ENCODE data around the gene POLR1C.
"Not testable (repeated sequence)": the region's sequence is repeated elsewhere in the genome, so short reads cannot be mapped to it uniquely, and the experiment has no call there.

The POLR1C gene

DNA sequence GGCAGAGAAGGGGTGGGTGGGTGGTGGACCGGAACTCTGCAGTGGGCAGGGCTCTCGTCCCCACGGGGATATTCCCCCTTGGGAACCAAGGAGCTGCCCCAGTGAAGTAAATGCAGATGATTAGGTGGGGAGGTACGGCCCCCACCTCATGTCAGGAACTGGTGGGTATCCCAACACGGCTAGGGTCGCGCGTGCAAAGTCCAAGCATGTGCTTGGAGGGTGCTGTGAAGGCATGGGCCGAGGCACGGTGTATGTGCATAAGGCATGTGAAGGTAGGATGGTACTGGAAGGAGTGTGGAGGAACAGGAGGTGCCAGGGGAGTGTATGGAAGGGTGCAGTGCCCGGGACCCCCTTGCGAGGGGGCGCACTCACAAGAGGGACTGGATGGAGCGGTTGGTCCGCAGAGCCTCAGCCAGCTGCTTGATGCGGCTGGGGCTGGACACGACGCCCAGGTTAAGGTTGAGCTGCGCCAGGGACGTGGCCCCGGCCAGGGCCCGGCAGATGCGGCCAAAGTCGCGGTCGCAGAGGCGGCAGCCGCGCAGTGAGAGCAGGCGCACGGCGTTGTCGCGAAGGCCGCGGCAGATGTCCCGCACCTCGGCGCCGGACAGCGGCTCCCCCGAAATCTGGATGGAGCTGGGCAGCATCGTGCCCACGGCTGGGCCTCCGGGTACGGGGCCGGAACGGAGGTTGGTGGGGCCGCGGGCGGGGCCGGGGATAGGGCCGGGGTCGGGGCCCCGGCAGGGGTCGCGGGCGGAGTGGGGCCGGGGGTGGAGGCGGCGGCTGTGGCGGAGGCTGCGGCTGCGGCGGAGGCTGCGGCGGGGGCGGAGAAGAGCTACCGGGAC lies 7.5 kb upstream of the POLR1C start:
- DNase-seq (ENCODE audit: insufficient read length, low spot score) = no peak
- peak; percentile 51 for FAIRE-seq

DNA sequence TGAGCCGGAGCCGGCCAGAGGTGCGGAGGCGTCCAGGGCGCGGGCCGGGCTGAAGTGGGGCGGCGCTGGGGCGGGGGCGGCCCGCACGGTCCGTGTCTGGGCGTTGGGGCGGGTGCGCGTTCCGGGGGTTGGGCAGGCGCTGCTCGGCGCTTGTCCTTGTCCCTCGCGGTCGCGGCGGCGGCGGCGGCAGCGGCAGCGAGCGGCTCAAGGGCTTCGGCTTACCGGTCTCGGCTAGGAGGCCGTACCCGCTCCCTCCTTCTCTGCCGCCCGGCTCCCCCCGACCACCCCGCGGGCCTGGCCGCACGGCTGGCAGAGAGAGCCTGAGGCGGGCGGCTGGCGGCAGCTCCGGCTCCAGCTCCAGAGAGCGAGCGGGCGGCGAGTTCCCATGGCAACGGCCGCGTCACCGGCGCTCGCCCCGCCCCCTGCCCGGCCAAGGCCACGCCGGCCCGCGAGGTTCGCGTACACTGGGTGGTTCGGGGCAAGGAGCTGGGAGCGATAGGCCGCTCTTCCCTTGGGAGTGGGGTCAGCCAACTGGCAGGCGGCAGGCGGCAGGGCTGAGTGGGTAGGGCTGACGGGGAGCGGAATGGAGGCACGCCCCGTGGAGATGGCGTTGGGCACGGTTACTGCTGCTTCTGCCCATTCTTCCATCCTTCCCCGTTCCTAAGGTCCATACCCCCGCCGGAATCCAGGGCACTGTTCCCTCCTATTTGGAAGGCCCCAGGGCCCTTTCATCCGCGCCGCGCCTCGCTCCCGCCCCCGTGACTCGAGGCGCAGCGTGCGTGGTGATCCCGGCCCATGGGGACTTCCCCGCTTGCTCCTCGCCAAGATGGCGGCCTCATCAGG lies 6.7 kb upstream of the POLR1C start, which contains the start of gene LRRC73:
LRRC73 (minus strand) TSS at position 363 of the 843 bp plus-strand sequence. CDS start 561 bp downstream, outside the sequence.
- FAIRE-seq = peak; percentile 96
- DNase-seq (ENCODE audit: insufficient read length, low spot score) = peak; percentile 80

DNA sequence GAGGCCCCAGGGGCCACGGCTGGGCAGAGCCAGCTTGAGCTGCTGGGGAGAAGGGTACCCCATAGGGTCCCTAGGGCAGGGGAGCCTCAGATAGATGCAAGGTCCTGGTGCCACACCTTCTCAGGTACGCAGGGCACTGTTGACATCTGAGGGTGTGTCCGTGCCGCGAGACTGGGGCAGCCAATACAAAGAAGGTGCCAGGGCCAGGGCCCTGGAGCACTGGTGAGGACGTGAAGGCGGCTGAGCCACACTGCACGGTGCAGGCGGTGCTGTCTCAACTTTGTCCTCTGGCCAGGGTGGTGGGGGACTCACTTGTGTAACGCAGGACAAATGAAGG lies 6.1 kb upstream of the POLR1C start:
- FAIRE-seq (no peak), DNase-seq (ENCODE audit: insufficient read length, low spot score) (no peak)

DNA sequence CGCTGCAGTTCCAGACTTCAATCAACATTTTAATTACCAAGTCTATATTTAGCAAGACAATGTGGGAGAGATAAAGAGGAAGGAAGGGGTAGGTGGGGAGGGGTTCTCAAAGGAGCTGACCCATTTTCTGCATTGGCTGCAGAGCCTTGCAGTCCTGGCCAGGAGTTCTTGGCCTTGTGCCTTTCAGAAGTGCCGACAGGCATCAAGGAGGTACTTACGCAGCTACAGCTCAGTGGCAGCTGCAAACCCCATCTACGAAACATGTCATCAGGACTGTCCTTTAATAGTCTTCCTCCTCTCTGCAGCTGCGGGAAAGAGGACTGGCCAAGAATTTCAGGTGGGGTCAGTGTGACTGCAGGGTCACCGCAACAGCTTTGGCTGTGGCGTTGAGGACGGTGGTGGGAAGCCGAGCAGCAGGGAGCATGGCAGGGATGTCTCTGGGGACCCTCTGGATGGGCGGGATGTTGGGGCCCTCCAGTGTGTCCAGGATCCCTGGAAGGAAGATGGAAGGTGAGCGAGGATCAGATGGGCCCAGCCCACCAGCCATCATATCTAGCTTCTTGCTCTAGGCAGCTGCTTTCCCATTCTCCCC lies 5.0 kb upstream of the POLR1C start:
- FAIRE-seq (no peak), DNase-seq (ENCODE audit: insufficient read length, low spot score) (no peak)

DNA sequence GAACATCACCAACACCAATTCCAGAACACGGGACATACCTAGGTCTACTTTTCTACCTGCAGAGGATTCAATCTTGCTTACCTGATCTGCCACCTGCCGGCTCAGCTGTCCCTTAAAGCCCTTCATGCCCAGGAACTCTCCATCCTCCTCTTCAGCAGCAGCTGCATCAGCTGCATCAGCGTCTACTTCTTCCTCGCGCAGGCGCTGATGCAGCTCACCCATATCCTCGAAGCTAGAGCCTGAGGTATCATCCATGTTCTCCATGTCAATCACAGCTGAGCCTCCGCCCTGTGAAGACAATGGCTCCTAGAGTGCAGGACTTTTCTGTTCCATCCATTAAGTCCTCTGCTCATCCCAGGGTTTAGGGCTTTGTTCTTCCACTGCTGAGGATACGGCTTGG lies 1.1 kb upstream of the POLR1C start:
- FAIRE-seq (no peak), DNase-seq (ENCODE audit: insufficient read length, low spot score) (no peak)

DNA sequence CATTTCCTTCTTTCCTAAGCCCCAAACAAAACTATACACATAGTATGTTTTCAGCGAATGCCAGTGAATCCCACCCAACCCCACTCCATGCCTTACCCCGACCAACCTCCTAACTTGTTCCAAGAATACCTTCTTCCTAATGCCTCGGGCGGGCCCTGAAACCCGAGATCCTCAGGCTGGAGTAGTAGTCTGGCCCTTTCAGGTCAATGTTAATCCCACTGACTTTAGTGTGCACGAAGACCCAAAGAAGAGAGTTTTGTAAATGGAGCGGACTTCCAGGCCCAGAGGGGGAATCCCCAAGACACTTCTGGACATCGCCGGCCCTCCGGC lies 557 bp upstream of the POLR1C start:
- FAIRE-seq (no peak), DNase-seq (ENCODE audit: insufficient read length, low spot score) (no peak)

DNA sequence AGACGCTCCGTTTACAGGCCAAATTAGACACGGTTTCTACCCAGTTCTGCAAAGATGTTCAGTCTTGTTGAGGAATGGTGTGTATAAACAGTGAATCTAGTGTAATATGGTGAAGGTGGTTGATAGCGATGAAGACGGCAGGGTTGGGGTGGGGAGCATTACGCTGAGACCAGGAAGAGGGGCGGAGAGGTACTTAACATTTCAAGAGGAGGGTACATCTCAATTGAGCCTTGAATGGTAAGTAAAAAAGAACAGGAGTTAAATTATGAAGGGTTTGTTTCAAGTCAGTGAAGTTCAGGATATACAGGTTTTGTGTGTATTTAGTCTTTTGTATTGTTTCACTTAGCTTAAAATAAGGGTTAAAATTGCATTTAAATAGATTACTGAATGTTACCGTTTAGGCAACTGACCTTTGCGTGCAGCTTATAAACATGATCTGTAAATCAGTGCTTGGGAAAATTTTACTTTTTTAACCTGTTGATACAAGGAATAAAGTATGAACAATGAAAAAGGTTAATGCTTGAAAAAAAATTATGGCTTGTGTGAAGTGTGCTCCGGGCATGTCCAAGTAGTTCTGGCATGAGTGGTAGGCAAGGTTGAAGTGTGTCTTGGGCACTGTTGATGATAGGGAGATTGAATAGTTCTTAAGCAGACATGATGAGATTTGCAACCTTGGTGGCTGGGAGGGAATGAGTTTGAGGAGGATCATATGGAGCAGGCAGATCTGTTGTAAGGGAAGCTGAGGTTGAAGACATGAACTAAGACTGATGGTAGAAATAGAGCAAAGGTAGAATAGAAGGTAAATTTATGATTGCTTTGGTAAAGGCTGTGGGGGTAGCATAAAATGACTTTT lies 842 bp downstream of the POLR1C start:
- no peak for DNase-seq (ENCODE audit: insufficient read length, low spot score)
- no peak for FAIRE-seq

DNA sequence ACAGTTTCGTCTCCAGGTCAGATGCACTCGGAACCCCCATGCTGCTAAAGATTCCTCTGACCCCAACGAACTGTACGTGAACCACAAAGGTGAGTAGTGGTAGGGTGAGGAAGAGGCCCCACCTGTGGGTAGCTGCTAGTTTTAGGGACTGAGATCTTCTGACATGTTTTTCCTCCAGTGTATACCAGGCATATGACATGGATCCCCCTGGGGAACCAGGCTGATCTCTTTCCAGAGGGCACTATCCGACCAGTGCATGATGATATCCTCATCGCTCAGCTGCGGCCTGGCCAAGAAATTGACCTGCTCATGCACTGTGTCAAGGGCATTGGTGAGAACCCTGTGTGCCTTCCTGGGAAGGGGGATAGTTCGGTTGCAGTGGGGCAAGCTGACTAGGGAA lies 3.2 kb downstream of the POLR1C start:
- no peak for DNase-seq (ENCODE audit: insufficient read length, low spot score)
- no peak for FAIRE-seq

DNA sequence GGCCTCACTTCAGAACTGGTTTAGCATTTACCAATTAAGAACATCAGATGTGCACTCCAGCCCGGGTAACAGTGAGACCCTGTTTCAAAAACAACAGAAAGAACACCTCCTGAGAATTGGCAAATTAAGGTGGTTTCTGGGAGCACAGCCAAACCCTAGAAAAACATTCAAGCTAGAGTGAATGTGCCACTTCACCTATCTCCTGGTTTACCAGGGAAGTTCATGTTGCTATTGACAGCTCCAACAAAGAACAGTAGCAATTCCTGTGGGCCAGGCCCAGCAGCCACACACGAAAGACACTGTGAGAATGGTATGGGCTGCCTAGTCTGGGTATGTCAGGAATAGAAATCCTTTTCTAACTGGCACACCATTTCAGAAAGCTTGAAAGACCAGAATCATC lies 4.9 kb downstream of the POLR1C start:
- DNase-seq (ENCODE audit: insufficient read length, low spot score) (no peak), FAIRE-seq (no peak)

DNA sequence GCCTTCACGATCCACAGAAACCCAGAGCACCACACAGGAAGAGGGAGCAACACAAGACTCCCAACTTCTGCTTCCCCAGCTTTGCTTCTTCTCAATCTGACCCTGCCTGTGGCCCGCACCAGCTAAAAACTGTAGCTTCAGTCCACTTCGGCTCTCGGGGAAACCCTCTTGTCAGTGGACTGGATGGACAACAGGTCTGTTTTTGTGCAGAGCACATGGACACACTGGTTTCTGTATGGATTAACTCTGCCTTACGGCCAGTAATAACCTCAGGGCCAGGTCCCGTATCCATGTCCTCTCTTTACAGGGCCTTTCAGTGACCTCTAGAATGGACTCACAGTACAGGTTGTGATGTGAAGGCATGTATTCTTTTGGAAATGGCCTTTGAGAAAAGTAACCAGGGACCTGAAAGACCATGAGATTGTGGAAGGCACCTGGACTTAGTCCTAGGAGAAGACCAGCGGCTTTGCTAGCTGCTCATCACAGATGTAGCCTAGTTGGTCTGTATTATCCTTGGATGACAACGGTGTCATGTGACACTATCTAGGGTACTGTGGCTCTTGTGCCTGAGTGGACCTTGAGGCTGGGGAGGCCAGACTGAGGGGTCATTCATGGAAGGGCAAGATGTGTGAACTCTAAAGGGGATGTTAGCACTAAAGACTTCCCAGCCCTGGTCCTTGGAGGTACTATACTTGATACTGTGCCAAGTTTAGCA lies 5.8 kb downstream of the POLR1C start:
- no peak for DNase-seq (ENCODE audit: insufficient read length, low spot score)
- FAIRE-seq = no peak

DNA sequence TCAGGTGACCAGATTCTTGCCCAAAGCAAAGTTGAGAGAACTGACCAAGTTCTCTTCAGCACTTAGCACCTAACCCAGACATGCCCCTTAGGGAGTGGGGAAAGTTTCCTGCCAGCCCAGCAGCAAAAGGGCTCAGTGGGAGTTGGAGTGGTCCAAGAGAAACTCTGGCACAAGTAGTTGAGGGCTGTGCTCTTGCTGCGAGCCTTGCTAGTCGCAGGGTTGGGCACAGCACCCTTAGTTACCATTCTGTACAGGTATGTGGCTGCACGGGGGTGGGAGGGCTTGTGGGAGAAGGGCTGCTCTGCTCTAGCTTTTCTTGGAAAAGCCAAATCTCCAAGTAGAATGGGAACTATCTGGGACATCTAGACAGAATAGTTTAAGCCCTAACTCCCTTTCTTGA lies 6.4 kb downstream of the POLR1C start:
- DNase-seq (ENCODE audit: insufficient read length, low spot score) = no peak
- no peak for FAIRE-seq

DNA sequence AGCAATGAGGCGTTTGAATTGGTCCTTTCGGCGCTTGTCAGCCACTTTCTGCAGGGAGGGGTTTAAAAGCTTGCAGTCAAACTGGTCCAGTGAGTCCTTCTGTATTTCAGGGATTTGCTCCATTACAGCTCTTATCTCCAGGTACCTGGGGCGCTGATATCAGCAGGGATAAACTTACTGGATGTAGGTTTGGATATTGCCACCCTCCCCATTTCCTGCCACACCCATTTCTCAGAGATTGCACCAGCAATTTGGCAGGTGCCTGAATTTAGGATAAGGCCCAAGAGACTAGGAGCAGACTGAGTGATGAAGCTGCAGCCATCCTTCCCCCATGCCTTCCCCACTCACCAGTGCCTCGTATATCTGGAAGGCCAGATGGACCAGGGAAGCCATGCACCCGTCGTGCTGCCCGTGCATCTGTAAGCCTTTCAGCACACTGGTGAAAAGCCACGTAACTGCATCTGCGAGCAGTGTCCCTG lies 7.6 kb downstream of the POLR1C start:
- no peak for DNase-seq (ENCODE audit: insufficient read length, low spot score)
- no peak for FAIRE-seq

DNA sequence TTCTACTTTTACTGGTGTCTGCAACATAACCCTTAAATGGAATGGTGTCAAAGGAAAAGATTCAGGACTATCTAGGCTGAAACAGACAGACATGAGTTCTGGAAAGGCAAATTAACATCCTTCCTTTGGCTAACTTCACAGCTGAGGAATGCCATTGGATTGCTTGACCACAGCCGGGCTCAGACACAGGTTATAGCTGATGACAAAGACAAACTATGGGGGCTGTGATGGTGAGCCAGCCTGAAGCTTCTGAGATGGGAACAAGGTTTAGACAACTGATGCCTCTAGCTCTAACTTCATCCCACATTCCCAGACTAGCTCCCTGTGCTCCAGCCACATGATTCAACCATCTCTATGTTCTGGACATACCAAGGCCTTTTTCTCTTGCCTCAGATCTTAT lies 15.3 kb downstream of the POLR1C start:
- FAIRE-seq (no peak), DNase-seq (ENCODE audit: insufficient read length, low spot score) (no peak)

DNA sequence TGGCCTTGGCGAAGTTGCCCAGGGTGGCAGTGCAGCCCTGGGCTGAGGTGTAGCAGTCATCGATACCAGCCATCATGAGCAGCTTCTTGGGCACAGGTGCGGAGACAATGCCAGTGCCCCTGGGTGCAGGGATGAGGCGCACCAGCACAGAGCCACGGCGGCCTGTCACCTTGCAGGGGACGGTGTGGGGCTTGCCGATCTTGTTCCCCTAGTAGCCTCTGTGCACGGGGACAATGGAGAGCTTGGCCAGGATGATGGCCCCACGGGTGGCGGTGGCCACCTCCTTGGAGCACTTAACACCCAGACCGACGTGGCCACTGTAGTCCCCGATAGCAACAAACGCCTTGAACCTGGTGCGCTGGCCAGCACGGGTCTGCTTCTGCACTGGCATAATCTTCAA lies 22.1 kb downstream of the POLR1C start:
- FAIRE-seq; DNase-seq (ENCODE audit: insufficient read length, low spot score): not testable (repeated sequence)

DNA sequence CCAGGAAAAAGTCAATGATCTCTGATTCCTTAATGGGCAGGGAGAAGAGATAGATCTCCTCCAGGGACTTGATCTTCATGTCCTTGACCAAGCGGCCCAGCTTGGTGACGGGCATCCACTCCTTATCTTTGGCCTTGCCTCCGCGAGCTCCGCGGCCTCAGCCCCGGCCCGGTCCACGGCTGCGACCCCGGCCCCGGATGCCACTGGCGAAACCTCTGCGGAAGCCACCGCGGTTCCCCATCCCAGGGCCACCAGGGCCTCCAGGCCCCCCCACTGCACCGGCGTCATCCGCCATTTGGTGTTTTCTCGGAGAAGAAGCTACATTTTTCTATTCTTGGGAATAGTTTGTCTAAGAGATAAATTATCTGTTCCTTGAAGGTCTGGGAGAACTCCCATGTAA lies 22.5 kb downstream of the POLR1C start:
- DNase-seq (ENCODE audit: insufficient read length, low spot score); FAIRE-seq: not testable (repeated sequence)

DNA sequence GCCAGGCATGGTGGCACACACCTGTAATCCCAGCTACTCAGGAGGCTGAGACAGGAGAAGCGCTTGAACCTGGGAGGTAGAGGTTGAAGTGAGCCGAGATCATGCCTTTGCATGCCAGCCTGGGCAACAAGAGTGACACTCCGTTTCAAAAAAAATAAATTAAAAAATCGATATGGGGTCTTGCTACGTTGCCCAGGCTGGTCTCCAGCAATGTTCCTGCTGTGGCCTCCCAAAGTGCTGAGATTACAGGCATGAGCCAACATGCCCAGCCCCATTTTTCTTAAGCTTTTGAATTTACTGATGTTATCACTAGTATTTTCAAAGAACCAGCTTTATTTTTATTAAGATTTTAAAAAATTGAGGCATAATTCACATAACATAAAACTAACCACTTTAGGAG lies 23.6 kb downstream of the POLR1C start:
- no peak for DNase-seq (ENCODE audit: insufficient read length, low spot score)
- no peak for FAIRE-seq

DNA sequence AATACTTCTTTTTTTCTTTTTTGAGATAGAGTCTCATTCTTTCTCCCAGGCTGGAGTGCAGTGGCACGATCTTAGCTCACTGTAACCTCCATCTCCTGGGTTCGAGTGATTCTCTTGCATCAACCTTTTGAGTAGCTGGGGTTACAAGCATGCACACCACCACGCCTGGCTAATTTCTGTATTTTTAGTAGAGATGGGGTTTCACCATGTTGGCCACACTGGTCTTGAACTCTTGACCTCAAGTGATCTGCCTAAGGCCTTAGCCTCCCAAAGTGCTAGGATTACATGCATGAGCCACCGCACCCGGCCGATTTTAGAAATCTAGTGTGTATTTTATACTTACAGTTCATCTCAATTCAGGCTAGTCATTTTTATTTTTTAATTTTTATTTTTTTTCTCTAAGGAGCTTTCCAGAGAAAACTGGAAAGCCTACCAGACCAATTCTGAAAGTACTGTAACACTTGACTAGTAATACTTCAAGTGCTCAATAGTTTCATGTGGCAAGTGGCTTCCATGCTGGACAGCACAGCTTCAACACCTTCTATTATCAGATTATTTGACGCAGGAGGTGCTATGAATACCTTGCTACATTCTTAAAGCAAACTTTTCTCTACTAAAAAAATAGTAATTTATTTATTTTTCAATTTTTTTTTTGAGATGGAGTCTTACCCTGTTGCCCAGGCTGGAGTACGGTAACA lies 25.0 kb downstream of the POLR1C start:
- FAIRE-seq (no peak), DNase-seq (ENCODE audit: insufficient read length, low spot score) (no peak)

DNA sequence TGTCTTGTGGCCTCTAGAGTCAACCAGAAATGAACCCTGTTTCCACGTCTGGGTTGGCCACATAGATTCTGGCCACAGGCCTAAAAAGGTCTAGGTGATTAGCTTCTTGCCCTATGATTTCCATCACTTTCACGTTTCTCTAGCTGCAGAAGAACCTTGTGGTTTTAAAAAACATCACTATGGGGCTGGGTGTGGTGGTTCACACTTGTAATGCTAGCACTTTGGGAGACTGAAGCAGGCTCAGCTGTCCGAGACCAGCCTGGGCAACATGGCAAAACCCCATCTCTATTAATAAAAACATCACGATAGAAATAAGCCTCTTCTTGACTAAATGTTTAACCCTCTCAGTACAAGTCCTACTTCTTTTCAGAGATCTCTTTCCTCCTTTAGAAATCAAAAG lies 27.6 kb downstream of the POLR1C start:
- no peak for DNase-seq (ENCODE audit: insufficient read length, low spot score)
- FAIRE-seq = no peak

DNA sequence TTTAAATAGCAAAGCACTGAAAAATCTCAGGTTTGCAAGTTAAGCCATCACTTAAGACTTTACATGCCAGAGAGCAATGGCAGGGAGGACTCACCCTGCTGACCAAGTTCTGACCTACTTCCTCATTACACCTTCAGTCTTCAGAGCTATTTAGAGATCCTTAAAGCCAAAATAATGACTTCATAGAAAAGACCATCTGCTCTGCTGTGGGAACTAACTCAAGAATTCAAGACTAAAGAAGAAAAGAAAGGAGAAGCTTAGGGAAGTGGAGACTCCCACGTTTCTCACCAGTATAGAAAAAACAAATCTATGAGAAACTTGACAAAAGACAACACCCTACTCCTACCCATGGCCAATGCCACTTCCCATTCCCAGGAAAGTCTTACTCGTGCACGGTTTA lies 30.3 kb downstream of the POLR1C start:
- DNase-seq (ENCODE audit: insufficient read length, low spot score) (no peak), FAIRE-seq (no peak)
